HG02623 (cell line): ENCODE results near the gene WFS1.

Source experiments
- ATAC-seq: cut with Tn5 transposase; IDR thresholded peaks from one replicate; pipeline ENCODE4 v1.9.1; 2021; ENCODE audit warnings: moderate library complexity; ENCODE audit not compliant: unreplicated experiment

Gene WFS1

GRCh38 chr4:6296026-6296425 is 26.4 kb downstream of the WFS1 start:
- ATAC-seq, result no peak

DNA sequence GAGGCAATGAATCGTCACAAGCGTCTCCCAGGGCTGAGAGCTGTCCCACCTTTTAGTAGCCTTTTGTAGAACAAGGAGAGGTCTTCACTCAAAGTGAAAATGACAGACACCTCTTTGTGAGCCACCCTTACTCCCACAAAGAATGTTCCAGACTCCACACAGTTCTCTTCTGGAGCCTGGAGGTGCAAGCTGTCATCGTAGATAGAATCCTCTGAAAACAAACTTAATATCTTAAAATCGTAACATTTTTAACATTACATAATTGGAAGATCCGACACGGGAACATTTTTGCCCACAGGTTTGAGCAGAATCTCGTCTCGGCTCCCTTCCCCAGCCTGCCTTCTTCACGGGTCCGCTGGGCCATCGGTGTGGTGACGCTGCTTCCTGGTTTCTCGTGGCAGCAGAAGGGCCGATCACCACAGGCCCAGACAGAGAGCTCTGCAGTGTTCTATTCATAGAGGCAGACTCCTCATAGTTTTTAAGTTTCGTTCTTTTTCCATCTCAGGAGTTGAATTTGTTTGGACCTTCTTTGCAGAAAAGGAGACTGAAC is 27.7 kb downstream of the WFS1 start:
- ATAC-seq, result no peak

DNA sequence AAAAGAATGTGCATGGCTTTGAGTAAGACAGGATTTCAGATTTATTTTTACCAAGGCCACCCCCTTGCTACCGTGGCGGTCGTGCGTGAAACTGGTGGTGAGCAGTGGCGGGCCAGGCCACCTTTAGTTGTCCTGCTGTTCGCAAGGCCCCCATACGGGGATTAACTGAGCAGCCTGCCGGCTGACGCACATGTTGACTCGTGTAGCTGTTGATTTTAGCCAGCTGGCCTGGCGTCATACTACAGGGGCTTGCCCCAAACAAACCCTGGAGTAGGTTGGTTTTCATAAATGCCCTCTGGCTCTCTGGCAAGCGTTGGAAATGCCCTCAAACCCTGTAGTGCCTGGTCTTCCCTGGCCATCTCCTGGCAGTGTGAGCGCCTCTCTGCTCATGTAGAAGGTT is 28.4 kb downstream of the WFS1 start:
- ATAC-seq, result no peak

GRCh38 chr4:6298852-6299251 is 29.2 kb downstream of the WFS1 start:
- no peak for ATAC-seq

DNA sequence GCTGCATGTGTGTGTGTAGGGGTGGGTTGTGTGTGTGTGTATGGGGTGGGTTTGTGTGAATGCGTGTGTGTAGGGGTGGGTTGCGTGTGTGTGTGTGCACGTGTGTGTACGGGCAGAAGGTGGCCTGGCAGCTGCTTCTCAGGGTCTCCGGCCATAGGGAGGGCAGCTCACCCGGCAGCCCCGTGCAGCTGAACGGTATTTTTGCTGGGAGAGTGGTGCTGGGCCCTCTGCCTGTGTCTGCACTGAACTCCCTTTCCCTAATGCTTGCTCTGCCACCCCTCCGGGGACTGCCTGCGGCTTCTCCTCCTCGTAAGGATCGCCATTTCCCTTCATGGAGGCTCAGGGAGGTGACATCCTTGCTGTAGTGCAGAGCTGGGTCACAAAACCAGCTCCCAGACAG is 30.2 kb downstream of the WFS1 start:
- no peak for ATAC-seq

DNA sequence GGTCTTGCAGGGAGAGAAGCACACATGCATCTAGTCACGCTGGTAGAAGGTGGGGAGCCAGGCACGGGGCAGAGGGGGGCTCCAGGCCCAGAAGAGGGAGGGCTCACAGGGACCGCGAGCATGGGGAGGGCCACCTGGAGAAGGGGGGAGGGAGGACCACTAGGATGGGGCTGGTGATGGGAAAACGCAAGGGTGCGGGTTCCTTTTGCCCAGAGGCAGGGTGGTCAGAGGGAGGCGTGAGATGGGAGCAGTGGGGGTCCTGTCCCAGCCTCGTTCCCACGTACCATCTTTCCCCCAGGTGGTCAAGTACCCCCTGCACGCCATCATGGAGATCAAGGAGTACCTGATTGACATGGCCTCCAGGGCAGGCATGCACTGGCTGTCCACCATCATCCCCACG is 30.7 kb downstream of the WFS1 start:
- no peak for ATAC-seq

GRCh38 chr4:6301051-6301731 is 31.5 kb downstream of the WFS1 start:
- no peak for ATAC-seq

- ATAC-seq, result no peak
Measured at GRCh38 chr4:6301732-6302442, 32.2 kb downstream of the WFS1 start.

GRCh38 chr4:6302869-6303268 is 33.2 kb downstream of the WFS1 start:
- no peak for ATAC-seq

- no peak for ATAC-seq
Measured at GRCh38 chr4:6303943-6304342, 34.3 kb downstream of the WFS1 start.

GRCh38 chr4:6306299-6306698 is 36.6 kb downstream of the WFS1 start:
- no peak for ATAC-seq

- no peak for ATAC-seq
Measured at GRCh38 chr4:6307230-6307629, 37.6 kb downstream of the WFS1 start.

GRCh38 chr4:6307891-6308290 is 38.2 kb downstream of the WFS1 start:
- ATAC-seq, result no peak

DNA sequence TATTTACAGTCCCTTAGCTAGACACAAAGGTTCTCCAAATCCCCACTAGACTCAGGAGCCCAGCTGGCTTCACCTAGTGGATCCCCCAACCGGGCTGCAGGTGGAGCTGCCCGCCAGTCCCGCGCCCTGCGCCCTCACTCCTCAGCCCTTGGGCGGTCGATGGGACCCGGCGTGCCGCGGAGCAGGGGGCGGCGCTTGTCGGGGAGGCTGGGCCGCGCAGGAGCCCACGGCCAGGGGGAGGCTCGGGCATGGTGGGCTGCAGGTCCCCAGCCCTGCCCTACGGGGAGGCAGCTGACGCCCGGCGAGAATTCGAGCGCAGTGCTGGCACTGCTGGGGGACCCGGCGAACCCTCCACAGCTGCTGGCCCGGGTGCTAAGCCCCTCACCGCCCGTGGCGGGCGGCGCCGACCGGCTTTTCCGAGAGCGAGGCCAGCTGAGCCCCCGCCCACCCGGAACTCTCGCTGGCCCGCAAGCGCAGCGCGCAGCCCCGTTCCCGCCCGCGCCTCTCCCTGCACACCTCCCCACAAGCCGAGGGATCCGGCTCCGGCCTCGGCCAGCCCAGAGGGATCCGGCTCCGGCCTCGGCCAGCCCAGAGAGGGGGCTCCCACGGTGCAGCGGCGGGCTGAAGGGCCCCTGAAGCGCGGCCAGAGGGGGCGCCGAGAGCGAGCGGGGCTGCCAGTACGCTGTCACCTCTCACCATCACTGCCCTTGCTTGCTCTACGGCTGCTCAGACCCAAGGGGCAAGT is 39.4 kb downstream of the WFS1 start:
- no peak for ATAC-seq

GRCh38 chr4:6309777-6310176 is 40.1 kb downstream of the WFS1 start:
- no peak for ATAC-seq

DNA sequence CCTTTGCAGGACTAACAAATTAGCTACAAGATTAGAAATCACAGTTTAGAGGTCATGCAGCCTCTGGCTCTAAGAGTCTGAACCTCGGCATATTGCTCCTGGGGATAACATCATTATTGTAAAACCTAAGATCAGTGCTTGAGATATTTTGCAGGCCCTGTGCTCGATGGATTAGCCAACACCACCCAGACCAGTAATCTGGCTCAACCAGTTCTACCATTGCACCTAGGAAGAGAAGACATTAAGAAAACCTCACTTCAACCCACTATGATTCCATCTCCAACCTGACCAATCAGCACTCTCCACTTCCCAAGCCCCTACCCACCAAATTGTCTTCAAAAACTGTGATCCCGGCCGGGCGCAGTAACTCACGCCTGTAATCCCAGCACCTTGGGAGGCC is 43.6 kb downstream of the WFS1 start:
- no peak for ATAC-seq

DNA sequence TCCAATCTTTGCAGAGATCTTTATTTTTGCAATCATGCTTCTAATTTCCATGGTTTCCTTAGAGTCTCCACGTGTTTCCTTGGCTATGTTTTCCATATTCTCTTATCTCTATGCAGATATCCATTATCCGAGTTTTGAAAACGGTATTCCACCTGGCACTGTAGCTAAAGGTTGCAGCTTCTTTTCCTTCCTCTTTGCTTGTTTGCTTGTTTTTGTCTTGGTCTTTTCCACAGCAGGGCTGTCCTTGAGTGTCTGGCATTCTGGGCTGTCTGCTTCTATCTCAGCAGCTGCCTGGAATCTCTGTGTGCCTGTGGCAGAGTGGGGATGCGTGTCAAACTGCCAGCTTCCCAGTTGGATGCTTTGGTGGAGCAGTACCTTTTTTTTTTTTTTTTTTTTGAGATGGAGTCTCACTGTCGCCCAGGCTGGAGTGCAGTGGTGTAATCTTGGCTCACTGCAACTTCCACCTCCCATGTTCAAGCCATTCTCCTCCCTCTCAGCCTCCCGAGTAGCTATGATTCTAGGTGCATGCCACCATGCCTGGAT is 46.9 kb downstream of the WFS1 start:
- ATAC-seq, result no peak

DNA sequence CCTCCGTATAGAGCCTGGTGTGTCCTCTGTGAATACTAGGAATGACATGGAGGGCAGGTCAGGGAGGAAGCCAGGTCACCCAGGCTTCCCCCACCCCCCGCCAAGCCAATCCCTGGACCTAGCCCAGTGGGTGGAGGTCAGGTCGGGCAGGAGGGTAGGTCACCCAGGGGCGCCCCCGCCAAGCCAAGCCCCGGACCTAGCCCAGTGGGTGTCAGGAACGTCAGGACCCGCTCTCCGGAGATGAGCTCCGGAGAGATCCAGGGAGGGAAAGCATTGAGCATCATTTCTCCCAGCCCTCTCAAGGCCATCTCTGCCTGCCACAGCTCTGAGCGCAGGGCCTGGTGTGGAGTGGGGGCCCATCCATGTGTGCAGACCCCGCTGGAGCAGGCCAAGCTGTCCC is 48.6 kb downstream of the WFS1 start:
- ATAC-seq, result no peak

- ATAC-seq, result no peak
Measured at GRCh38 chr4:6319530-6320150, 50.0 kb downstream of the WFS1 start.

DNA sequence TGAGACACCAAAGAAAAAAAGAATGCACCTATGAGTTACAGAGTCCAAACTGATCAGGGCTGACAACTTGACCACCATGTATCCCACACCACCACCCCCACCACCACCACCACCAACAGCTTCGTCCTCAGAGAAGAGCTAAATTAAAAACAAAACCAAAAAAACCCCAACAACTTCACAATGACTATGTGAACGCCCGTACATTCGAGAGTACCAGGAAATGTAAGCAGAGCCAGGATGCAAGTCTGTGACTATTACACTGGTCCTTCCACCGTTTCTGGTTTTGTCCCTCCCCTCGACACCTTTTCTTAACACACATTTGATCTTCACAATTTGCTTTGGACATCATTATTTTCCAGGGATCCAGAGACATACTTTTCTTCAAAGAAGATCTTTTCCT is 51.0 kb downstream of the WFS1 start:
- no peak for ATAC-seq

GRCh38 chr4:6321361-6321760 is 51.7 kb downstream of the WFS1 start:
- no peak for ATAC-seq
